NCI-H2171 treated with DMSO at 0.1 percent for 48 hours (cell line): ENCODE measurements around the gene NDUFAF3.

ENCODE experiments used
- DNase-seq: peaks from one replicate; lab custom pipeline; 2025; lab: John Stamatoyannopoulos, UW

The NDUFAF3 gene

DNA sequence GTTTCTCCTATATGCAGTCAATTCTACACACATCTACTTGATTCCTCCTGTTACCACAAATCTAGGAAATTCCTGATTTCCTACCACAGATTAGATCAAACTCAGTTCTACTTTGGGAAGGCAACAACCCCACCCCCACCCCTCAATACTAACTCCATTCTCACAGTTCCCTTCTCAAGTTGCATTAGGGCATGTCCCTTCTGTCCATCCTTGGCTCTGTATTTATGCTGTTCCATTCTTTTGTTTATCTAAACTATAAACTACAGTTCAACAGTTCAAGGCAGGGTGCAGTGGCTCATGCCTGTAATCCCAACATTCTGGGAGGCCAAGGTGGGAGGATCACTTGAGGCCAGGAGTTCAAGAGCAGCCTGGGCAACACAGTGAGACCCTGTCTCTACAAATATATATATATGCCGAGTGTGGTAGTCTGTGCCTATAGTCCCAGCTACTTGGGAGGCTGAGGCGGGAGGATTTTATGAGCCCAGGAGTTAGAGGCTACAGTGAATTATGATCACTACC is 32.5 kb downstream of the NDUFAF3 start:
- DNase-seq = no peak

DNA sequence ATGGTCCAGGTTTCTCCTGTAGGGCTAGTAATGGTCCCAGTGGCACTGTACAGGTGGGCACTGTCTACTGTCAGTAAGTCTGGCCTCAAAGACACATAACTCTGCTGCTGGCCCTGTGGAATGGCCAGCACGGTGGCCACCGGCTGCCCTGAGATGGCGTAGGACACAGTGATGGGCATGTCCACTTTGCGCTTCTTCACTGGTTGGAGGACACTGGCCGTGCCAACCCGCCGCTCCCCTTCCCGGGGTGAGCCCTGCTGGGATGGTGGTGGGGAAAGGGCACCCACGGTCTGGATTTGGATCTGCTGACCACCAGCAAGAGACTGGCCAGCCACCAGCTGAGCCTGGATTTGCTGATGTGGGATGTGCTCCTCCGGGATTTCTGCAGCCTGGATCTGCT is 35.3 kb downstream of the NDUFAF3 start:
- no peak for DNase-seq

GRCh38 chr3:49058011-49058410 is 36.1 kb downstream of the NDUFAF3 start:
- DNase-seq = no peak
